Colon (tissue), 2 donors: Measurements from ENCODE around the gene HIVEP3.

ENCODE experiments used
- FAIRE-seq: peaks from 2 replicates; lab custom pipeline; 2012; peaks lifted over from hg19 to GRCh38; lab: Jason Lieb, UNC
- donor health status: control.
- donor health status: control.

Gene HIVEP3

DNA sequence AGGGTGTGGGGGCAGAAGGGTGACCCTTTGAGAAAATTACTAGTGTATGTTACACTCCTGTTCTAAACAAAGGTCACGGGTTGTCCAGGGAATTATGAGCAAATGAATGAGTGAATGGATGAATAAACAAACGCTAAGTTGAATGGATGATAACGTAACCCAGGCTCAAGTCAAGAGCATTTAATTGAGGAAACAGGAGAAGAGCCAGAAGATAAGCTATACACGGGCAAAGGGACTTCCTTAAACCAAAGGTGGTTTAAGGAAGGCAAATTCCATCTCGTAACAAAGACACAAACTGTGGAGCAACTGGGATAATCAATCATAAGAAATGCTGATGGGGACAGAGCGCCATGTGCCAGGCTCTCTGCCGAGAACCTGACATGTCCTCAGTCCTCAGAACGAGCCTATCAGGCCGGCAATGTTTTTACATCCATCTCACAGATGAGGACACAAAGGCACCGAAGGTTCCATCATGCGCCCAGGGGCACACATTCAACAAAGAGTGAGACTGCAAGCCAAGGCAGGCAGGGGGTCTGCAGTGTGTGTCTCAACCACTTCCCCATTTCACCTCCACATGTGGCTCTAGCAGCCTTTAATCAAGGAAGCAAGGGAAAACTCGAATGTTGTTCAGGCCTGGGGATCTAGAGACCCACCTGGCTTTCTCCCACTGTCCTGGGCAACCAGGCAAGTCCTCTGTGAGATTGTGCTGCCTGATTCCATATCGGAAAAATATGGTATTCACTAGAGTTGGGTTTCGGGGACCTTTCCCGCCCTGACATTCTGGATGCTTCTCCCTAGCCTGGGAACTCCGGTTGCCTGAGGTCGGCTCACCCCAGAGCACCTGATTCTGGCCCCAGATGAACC is 307.4 kb downstream of the HIVEP3 start:
- no peak for FAIRE-seq

DNA sequence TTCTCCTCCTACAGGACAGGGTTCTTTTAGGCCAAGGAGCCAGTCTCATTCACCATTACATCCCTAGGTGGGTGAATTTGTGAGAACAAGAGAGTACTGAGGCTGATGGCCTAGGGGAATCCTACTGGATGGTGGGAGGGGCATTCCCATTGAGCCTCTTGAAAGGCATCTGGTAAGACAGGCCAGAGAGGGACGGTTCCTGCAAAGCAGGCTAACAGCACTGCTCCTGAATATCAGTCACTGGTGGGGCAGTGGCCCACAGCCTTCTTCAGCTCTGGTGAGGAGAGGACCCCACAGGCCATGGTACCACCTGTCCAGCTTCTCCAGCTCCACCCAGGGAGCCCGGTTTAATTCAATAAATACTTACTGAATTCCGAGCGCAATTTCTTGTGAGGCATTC is 308.4 kb downstream of the HIVEP3 start:
- no peak for FAIRE-seq

DNA sequence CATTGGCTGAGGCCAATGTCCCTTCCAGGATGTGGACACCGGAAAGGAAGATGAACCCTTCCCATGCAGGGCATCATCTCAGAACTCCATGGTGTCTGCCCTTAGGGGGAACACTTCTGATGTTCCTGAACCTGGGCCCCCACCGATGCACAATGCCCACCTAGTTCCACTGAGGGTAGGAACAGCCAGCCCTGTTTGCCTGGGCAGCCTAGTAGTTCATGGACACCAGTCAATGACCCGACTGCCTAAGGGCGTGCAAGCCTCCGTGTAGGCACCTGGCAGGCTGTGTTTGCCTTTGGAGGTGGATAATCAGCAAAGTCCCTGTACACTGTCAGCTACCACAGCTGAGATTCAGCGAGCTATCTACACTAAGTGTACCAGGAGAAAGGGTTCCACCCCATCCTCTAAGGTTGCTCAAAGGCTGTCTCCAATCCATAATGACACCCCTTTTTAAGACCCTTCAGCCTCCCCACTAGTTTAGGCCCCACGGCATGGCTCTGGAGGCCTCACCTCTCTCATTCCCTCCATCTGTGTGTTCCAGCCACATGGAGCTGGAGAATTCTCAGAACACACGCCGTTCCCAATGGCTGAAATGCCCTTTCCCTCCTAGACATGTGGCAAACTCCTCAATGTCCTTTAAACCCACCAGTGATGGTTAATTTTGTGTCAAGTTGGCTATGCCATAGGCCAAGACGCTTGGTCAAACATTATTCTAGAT is 309.4 kb downstream of the HIVEP3 start:
- FAIRE-seq = no peak

DNA sequence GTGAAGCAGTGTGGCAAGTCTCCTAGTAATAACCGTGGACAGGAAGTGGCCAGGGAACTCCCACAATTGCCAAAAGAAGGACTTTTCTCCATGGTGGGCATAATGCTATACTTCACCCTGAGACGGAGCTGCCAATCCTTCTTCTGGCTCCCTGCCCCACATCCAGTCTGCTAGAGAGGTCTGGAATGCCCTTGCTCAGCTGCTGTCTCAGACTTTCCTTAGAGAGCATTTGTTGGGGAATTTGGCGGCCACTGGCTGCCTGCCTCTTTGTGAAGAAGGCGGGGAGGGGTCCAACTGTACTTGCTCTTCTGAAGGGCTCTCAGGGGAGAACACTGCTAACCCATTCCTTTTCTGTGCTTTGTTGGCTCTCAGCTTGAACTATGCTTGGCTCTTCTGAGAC is 310.5 kb downstream of the HIVEP3 start:
- FAIRE-seq = no peak

DNA sequence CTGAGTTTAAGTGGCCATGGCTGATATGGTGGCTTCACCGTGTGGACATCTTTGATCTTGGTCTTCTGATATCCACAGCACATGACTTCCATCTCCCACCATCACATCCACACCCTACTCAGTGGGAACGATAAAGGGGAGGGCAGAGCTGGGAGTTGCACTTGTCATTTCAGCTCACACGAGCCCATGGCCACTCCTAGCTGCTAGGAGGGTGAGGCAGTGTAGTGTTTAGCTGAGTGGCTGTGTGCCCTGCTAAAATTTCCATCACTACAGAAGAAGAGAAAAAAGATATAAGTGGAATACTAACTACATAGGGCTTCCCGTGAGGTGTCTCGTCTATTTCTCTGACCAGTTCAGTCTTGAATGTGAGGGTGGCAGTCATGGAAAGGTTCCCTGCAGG is 310.9 kb downstream of the HIVEP3 start:
- no peak for FAIRE-seq

DNA sequence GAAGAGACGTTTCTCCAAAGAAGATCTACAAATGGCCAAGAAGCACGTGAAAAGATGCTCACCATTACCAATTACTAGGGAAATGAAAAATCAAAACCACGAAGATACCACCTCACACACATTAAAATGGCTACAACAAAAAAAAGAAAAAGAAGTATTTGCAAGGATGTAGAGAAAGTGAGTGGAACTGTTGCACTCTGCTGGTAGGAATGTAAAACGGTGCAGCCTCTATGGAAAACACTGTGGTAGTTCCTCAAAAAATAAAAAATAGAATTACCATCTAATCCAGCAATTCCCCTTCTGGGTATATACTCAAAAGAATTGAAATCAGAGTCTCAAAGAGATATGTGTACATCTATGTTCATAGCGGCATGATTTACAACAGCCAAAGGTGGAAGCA is 318.8 kb downstream of the HIVEP3 start:
- no peak for FAIRE-seq

DNA sequence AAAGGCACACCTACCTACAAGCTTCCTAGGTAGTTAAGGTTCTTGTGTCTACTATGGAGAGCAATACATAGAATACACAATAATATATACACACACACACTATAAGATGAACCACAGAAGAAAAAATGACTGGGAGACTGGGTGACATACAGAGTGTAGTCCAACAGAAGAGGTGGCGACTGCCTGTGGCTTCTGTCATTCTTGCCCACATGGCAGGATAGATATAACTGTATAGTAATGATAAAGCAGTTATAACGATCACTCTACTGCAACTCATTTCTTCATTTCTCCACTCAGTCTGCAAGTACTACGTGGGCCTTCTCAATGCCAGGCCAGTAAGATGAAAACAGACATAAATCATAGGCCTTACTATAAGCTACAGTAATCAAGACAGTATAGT is 320.4 kb downstream of the HIVEP3 start:
- no peak for FAIRE-seq

DNA sequence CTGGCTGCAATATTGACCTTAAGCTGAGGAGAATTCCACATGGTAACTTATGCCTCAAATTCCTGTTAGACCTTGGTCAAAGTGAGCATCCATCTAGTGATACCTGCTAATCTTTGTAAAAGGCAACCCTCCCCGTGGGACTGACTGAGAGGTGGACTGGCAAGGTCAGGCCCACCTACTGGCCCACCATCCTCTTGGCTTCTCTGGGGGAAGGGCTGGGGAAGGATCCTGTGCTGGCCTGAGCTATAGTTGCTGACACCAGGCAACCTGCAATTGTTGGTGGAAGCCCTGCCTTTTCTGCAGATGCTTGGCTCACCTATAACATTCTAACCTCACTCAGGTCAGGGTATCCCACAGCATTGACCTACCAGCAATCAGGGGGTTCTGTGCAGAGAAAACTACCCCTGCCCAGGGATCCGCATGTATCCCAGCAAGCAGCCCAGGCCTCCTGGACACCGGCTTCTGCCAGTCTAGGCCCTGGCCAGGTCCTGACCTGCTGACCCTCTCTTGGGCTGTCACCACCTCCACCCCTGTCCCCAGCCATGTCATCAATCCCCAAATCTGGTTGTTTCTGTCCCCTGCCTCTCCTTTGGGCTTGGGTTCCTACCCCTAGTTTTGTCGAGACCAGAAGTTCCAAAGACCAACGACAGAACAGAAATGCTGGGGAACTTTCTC is 326.1 kb downstream of the HIVEP3 start:
- FAIRE-seq = no peak

DNA sequence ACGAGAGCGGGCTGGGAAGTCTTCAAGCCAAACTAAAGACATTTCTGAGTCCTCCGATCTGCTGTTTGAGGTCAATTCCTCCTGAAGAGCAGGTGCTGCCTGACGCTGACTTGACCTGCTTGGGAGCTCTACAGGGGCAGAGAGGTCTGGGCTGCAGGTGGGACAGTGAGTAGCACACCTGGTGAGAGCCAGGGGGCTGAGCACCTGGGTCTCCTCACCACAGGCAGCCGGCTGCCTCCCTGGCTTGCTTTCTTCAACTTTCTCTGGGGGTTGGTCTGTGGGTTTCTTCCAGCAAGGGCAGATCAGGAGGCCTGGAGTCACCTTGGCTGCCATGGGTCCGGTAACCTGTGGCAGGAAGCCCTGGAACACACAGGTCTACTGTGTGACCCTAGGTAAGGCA is 326.8 kb downstream of the HIVEP3 start:
- FAIRE-seq = no peak

DNA sequence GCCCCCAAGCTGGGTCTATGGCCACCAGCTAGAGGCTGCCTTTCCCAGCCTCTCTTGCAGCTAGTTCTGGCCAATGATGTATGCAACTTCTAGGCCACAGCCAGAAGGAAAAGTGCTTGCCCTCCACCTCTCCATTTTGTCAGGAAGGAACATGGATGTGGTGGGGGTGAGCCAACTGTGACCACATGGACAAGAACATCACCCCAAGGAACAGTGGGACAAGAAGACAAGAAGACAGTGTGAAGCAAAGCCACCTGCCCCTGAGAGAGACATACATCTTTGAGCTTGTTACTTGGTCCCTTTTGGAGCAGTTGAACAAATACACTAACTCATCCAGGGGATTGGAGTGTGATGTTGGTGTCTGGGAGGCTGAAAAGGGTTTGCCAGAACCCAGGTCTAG is 328.4 kb downstream of the HIVEP3 start:
- no peak for FAIRE-seq

DNA sequence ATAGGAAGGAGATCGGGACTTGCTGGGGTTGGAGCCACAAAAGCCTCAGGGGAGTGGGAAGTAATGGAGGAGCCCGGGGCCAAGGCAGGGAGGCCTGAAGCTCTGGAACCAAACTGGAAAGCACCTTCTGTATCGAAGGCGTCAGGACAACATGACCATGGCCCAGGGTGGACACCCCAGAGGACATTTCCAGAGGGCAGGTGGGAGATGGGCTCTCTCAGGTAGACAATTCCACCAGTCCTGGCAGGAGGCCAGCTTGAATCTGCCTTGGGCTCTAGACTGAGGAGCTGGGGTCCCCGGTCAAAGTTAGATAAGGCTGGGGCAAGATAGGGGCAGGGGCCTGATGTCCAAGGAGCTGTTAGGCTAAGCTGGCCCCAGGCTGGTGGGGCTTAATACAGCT is 329.3 kb downstream of the HIVEP3 start:
- FAIRE-seq = no peak

DNA sequence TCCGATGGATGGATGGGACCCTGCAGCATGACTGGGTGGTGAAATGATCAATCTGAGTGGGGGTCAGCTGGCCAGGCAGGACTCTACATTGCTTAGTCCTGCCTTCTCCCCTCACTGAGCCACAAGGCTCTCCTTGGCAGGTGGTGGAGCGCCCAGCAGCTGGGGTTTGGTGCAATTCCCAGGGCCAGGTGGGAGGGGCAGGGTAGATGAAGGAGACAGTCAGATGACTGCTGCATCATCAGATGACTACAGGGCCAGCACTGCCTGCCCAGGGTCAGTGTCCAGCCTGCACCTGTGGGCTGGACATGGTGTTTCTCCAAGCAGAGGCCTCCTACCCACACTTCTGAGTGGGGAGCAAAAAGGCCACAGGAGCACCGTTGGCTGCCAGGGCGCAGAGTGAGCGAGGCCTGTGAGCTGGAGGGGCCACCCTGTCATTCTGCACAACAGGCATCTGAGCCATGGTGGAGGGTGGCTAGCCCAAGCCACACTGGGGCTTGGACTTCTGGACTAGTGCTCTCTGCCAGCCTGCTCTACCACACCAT is 330.3 kb downstream of the HIVEP3 start:
- FAIRE-seq = no peak

DNA sequence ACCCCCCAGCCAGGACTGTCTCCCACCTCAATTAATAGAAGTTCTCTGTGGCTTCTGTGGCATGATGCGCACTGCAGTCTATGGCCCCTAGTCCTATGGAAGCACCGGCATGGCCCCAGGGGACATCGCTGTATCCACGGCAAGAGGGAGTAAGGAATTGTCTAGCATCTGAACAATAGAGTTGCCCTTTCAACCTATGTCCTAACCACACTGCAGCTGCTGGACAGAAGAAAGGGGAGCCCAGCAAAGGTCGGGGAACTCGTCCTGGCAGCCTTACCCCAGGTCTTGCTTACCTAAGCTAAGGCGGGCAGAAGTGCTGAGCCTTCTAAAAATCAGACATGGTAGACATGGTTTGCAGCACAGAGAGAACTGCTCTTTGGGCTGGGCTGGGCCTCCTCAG is 330.9 kb downstream of the HIVEP3 start:
- no peak for FAIRE-seq

DNA sequence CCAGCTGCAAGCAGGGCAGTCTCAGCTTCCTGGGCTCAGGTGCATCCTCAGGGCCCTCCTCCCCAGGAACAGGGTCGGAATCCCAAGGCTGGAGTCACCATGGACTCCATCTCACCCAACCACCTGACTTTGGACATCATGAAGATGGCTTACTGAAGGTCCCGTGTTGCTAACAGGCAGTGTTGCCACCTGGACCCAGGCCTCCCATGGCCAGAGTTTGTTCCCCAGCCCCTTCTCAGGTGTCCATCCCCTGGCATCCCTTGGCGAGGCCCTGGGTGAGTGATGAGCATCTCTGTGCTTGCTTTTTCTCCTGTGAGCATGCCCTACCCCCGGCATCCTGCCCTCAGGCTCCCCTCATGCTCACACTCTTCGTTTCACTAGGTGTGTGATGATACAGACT is 332.5 kb downstream of the HIVEP3 start:
- FAIRE-seq = no peak

DNA sequence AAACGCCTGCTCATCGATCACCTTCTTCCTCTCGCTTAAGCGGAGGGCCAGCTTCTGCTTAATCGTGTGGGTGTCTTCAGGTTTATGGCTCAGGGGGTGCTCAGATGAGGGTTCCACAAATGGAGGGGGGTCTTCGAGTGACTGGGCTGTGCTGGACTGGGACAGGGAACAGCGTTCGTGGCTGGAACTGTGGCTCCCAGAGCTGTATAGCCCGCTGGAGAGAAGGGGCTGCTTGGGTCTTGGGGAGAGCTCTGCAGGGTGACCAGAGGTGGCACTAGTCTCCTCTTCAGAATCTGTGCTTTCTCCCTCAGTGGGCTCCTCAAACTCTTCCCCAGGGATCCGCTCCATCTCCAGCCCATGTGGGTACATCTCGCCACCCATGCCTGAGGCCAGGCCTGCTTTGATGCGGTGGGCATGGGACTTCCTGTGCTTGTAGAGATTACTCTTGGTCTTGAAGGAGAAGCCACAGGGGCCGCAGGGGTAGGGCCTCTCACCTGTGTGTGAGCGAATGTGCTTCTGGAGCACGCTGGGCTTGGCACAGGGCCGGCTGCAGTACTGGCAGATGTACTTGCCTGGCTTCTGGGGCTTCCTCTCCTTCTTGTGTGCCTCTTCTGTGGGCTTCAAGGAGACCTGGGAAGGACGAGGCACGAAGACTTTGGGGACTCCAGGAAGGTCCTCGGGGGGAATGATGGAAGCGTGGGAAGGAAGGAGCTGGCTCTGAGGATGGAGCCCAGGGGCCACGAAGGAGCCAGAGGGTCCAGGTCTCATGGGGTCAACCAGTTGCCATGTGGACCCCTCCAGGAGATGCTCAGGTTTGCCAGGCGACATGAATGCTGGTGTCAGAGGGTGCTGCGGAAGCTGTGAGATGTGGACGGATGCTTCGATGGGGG is 334.8 kb downstream of the HIVEP3 start:
- no peak for FAIRE-seq

DNA sequence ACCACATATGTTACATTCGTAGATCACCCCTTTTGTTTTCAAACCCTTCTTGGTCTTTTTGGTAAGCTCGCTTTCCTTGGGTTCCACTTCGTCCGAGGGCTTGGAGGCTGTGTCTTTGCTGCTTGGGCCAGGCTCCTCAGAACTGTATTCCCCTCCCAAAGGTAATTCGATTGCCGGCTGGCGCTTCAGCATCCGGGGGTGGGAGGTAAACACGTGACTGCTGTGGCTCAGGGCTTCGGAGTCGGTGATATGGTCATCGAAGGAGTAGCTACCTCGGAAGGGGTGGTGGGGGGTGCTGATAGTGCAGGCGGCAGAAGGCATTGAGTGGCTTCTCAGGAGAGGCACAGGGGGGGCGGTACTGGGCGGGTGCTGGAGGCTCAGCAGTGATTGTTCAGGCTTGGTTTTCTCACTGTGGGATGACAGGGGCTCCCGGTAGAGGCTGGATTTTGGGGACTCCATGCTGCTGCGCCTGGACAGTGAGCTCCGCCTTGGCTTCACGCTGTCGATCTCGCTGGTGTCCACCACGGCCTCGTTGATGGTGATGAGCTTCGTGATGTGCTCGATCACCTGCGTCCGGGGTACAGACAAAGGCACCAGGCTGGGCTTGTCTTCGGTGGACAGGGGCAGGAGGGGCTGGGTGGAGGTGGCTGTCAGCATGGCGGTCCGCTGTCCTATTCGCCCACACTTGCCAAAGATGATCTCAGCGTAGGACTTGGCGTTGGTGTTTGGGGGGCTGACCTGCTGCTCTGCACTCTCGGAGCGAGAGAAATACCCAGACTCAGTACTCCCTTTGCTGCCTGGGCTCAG is 335.7 kb downstream of the HIVEP3 start:
- FAIRE-seq = no peak

DNA sequence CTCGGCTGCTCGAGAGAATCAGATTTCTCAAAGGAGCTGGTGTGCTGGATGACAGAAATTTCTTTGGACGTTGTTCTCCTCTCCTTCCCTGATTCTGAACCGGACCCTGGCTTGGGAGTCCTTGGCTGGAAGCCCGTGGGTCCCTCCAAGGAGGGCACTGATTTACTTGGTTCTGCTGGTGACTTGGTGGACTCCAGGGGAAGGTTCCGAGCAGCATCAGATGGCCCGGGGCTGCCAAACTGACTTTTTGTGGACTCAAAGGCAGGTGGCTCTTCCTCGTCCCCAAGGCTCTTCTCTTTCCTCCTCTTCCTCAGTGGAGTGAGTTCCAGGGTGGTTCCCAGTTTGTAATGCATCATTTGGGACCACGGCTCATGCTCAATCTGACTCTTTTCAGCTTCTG is 336.4 kb downstream of the HIVEP3 start:
- FAIRE-seq = no peak

DNA sequence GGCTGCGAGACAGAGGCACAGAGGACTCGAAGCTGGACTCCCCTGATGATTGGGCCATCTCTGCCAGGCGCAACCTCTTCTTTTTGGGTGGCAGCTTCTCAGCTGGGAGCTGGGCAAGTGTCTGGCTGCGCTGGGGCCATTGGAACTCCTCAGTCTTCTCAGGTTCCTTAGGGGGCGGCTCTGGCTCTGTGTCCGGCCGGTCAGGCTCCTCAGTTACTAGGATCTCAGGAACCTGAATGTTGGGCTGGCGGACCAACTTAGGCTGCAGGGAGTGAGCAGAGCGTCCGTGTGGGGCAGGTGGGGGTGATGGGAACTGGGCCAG is 336.8 kb downstream of the HIVEP3 start:
- FAIRE-seq = no peak

DNA sequence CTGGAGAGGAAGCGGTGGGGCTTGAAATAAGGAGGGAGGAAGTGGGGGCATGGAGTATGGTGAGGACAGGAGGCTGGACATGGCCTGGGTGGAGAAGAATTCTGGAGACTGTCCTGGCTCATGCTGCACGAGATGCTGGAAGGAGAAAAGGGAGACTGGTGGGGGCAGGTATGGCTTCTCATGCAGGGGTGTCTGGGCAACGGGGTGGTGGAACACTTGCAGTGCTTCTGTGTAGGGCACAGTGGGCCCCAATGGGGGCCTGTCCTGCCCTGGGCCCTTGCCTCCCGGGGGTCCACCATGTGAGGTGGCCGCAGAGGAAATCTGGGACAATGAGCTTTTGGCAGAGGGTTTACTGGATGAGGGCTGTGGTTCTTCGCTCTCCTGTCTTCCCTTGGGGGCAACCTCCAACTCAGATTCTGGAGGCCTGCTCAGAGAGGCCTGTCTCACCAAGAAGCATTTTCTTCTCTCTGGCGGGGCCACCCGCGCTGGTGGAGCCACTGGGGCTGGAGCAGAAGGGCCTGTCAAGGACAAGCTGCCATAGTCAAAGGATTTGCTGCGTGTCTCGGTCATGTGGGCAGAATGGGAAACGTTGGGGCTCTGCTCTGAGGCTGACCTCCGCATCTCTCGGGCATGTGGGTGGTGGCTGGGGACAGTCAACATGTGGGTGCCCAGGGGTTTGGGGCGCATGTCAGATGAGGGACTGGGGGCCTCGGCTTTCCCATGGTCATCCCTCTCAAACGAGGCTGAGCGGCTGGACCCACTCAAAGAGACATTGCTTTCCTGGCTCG is 337.3 kb downstream of the HIVEP3 start:
- no peak for FAIRE-seq

DNA sequence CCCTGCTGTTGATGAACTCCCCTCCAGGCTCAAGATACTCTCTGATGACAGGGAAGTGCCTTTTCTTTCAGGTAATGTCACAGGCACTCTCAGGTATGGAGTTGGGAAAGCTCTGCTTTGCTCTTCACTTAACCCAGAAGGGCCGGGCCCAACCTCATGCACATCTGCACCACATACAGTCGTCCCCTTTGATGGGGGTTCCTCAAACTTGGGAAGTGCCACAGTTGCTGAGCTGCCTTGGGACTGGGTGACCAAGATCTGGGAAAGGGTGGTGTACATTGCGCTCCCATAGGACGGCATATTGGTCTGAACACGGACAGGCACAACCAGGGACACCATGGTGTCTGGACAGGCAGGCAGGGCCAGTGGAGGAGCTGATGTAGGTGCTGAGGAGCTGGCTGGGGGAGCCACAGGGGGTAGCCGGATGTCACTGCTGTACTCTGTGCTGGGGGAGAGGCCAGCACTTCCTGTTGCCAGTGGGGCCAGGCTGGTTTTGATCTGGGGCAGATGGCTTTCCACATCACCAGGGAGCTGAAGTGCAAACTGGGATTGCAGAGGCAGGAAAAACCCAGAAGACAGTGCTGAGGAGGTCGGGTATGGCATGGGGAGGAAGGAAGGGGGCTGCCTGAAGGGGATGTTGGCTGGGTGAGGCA is 338.1 kb downstream of the HIVEP3 start:
- FAIRE-seq = no peak
